Stomach (tissue), 9 donors: Measurements from ENCODE around the gene SLC22A13. TPM values are rescaled to one million over a fixed set of nuclear protein-coding genes. Genes with fewer than 3 reads are reported as not detected.
"Not testable (repeated sequence)": the region's sequence is repeated elsewhere in the genome, so short reads cannot be mapped to it uniquely, and the experiment has no call there.

Experiments used
- DNase-seq, 2 donors: peaks; one replicate each; pipeline versions ENCODE4 v3.0.0 to v3.0.0-alpha.2; 2013 to 2019
- H3K27ac ChIP-seq, 5 donors: fragments of 200-600 bp in 4 of 5; sonication (generic) in 4 of 5; one replicate each; pipeline ENCODE4 v1.5.1; 2013 to 2019; ENCODE audit warnings: mild to moderate bottlenecking in 1 of 5, moderate library complexity in 1 of 5
- H3K27me3 ChIP-seq, 3 donors: fragments of 200-600 bp; sonication (generic); one replicate each; pipeline ENCODE4 v1.5.1; 2017 to 2019; ENCODE audit warnings: mixed run types in 1 of 3
- H3K36me3 ChIP-seq, 4 donors: fragments of 200-600 bp; sonication (generic); 1 replicate in 3 of 4; 2 replicates in 1 of 4; pipeline ENCODE4 v1.5.1; 2016 to 2019
- H3K4me1 ChIP-seq, 4 donors: fragments of 200-600 bp; sonication (generic); one replicate each; pipeline ENCODE4 v1.5.1; 2016 to 2019
- H3K4me3 ChIP-seq, 4 donors: fragments of 200-600 bp; sonication (generic) in 3 of 4; one replicate each; pipeline ENCODE4 v1.5.1; 2016 to 2019; ENCODE audit warnings: mild to moderate bottlenecking in 1 of 4
- H3K9me3 ChIP-seq, 4 donors: fragments of 200-600 bp; sonication (generic); one replicate each; pipeline ENCODE4 v1.5.1; 2016 to 2019
- EP300 ChIP-seq: sonication (generic); formaldehyde crosslinking; IDR thresholded peaks from one replicate; pipeline ENCODE4 v1.6.1; 2017; ENCODE audit warnings: antibody characterized with exemption
- POLR2A ChIP-seq, 4 donors: fragments of 450-650 bp; IDR thresholded peaks; one replicate each; pipeline ENCODE4 v1.6.1; 2016; ENCODE audit warnings: antibody characterized with exemption in 4 of 4, control low read depth in 2 of 4, mild to moderate bottlenecking in 1 of 4, moderate library complexity in 1 of 4
- POLR2AphosphoS5 ChIP-seq, 3 donors: sonication (generic); formaldehyde crosslinking; IDR thresholded peaks; one replicate each; pipeline ENCODE4 v1.6.1; 2016; ENCODE audit warnings: antibody characterized with exemption in 3 of 3
- WGBS, 5 donors: extraction: QIAGEN DNeasy Blood & Tissue Kit in 3 of 5; methylation state at CpG; one replicate each; pipeline versions ENCODE4 v1.1.5 to v1.1.7; 2013 to 2018; 5-methylcytosine and 5-hydroxymethylcytosine counted together
- intact Hi-C: fragments of 100-400 bp; cut with DNase I; formaldehyde crosslinking; loops from one replicate; pipeline ENCODE4 v1.15.1; 2023; ENCODE audit warnings: low total_unique reads
- polyA plus RNA-seq, 3 donors: library from polyadenylated mRNA; stranded (reverse); fragments of 200-250 nt; gene quantifications; one replicate each; pipeline ENCODE4 v1.2.3, GENCODE V29; 2013
- small RNA-seq, 4 donors: library from RNA; depleted of rRNA; stranded (forward); fragments of <200 nt; gene quantifications; one replicate each; pipeline ENCODE3, GENCODE V24; 2016
- total RNA-seq, 5 donors: library from RNA; depleted of rRNA; stranded (reverse); fragments of >200 nt; gene quantifications; one replicate each; pipeline versions ENCODE4 v1.1.0 to v1.2.3, GENCODE V29; 2014 to 2016
- TF ChIP-seq, protein P1 (sequence below), 7 experiments: fragments of 450-650 bp in 4 of 7; fragments of 200-600 bp in 3 of 7; sonication (generic) in 3 of 7; IDR thresholded peaks; one replicate each; pipeline ENCODE4 v1.5.1; 2016 to 2019; ENCODE audit warnings: antibody characterized with exemption in 7 of 7, control low read depth in 2 of 7, mild to moderate bottlenecking in 1 of 7
- donor health status: healthy with polysubstance abuse.
- donor health status: Bipolar disorder and iron deficiency.
- donor health status: healthy.

SLC22A13 gene
- total and polyA plus RNA-seq, 8 donors, result 0.05 to 0.73 (median 0.29) TPM; not detected in 5

DNA sequence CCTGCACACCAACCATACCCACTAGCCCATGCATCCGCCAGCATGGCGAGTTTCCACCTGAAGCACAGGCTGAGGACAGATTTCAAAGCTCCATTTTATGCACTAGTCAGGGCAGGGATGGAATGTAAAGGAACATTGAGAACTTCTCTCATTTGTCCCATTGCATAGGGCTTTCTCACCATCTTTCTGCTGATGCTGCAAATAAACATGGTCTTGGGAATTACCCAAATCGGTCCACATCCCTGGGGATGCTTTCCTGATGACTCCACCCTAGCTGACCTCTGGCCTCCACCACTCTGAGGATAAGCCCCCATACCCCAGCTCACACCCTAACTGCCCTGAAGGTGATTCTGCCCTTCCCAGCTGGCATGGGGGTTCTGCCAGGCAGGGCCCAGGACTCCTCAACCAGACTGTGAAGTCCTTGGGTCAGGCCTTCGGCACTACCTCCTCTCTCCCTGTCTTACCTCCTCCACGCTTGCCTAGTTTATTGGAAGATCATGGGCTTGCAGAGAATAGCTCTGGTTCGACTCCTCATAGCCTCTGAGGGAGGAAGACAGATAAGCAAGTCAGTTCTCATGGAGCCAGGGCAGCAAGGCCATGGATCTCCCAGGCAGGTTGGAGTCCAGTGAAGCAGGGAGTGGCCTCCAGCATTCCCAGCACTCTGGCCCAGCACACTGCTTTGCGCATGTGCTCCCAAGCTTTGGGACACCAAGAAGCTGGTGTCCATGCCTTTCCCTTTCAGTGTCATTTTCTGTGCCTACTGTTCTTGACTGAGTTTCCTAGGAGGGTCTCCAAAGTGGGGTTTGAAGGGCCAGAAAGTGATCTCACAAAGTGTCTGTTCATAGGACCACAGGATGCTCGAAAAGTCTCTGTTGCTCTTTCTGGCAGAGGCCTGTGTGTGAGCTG is 53.4 kb downstream of the SLC22A13 start:
- intact Hi-C loops, result no loop called here

DNA sequence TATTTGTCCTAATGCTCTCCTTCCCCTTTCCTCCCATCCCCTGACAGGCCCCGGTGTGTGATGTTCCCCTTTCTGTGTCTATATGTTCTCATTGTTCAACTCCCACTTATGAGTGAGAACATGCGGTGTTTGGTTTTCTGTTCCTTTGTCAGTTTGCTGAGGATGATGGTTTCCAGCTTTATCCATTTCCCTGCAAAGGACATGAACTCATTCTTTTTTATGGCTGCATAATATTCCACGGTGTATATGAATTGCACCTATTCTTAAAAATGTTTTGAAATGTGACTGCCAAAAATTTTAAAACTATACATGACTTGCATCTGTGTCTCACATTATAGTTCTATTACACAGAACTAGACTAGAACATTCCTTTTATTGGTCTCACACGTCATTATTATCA is 55.0 kb downstream of the SLC22A13 start:
- H3K27me3 ChIP-seq, DNase-seq, H3K36me3 ChIP-seq, H3K27ac ChIP-seq, H3K4me1 ChIP-seq, H3K9me3 ChIP-seq, H3K4me3 ChIP-seq, intact Hi-C loops: not testable (repeated sequence)
- WGBS, 5 donors, result 88 to 96% (median 94%) methylated on average over 4 of the region's 4 CpGs

More for the DNA sequence above, 53.4 kb downstream of the SLC22A13 start:
- Histone ChIP-seq H3K4me1 (no peaks in the 10 kb centered on the region), H3K4me3 (no peak overlapping the region), H3K36me3 (no peaks in the 10 kb centered on the region), H3K27ac (no peak overlapping the region), H3K9me3 (no peaks in the 10 kb centered on the region), H3K27me3 (no peaks in the 10 kb centered on the region)
- TF ChIP-seq, protein P1, sequence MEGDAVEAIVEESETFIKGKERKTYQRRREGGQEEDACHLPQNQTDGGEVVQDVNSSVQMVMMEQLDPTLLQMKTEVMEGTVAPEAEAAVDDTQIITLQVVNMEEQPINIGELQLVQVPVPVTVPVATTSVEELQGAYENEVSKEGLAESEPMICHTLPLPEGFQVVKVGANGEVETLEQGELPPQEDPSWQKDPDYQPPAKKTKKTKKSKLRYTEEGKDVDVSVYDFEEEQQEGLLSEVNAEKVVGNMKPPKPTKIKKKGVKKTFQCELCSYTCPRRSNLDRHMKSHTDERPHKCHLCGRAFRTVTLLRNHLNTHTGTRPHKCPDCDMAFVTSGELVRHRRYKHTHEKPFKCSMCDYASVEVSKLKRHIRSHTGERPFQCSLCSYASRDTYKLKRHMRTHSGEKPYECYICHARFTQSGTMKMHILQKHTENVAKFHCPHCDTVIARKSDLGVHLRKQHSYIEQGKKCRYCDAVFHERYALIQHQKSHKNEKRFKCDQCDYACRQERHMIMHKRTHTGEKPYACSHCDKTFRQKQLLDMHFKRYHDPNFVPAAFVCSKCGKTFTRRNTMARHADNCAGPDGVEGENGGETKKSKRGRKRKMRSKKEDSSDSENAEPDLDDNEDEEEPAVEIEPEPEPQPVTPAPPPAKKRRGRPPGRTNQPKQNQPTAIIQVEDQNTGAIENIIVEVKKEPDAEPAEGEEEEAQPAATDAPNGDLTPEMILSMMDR (IDR thresholded peaks at IDR 0.05), result no peak
- TF ChIP-seq POLR2AphosphoS5 (IDR thresholded peaks at IDR 0.05) (no peak), EP300 (no peak), POLR2A (IDR thresholded peaks at IDR 0.05) (no peak)
- no peak for DNase-seq
- WGBS, 5 donors, result 89 to 94% (median 90%) methylated on average over 8 of the region's 8 CpGs

DNA sequence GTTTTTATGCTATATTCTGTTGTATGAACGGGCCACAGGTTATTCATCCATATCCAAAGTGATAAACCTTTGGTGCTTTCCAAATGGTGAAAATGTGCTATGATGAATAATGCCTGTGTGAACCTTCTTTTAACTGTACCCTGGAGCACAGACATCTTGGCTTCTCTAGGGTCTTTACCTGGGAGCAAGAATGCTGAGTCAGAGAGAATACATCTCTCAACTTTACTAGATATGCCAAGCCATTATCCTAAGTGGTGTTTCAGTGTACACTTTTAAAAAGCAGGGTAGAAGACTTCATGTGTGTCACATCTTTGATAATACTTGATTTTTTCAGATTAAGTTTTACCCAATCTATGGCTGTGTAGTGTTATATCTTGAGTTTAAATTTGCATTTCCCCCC is 57.4 kb downstream of the SLC22A13 start:
- no peaks in the 10 kb centered on the region for H3K36me3 ChIP-seq
- peaks cover 0 to 9% (median 3%) of the 10 kb centered on the region in 4 donors for H3K9me3 ChIP-seq
- WGBS, 5 donors, result 89 to 95% (median 92%) methylated on average over 1 of the region's 1 CpG
- no peak overlapping the region for H3K27ac ChIP-seq
- H3K4me1 ChIP-seq, result no peaks in the 10 kb centered on the region
- intact Hi-C loops, result no loop called here
- peaks cover 0 to 4% (median 0%) of the 10 kb centered on the region in 3 donors for H3K27me3 ChIP-seq
- no peak for TF ChIP-seq POLR2AphosphoS5 (IDR thresholded peaks at IDR 0.05)
- no peak overlapping the region for H3K4me3 ChIP-seq
- no peak for DNase-seq

DNA sequence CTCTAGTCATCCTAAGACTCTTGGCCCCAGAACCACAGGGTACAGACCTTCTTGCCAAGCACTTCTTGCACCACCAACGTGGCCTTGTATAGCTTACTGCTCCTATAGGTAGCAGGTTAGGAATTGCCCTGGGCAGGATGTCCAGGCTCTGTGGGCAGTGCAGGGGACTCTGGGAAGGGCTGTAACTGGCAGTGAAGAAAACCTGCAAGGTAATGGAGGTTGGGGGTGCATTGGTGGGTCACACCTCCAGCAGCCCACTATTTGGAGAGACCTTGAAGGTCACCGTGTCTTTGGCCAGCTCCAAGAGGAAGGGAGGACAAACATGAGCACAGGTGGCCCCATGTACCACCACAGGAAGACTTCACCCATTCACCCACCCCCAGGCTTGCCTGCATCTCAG is 59.6 kb downstream of the SLC22A13 start:
- TF ChIP-seq EP300, result no peak
- no peak for TF ChIP-seq POLR2AphosphoS5 (IDR thresholded peaks at IDR 0.05)
- TF ChIP-seq, protein P1 (IDR thresholded peaks at IDR 0.05), result no peak
- TF ChIP-seq POLR2A (IDR thresholded peaks at IDR 0.05), result no peak
- Histone ChIP-seq H3K4me1 (no peaks in the 10 kb centered on the region), H3K36me3 (no peaks in the 10 kb centered on the region), H3K27me3 (peaks cover 0 to 4% (median 0%) of the 10 kb centered on the region in 3 donors), H3K9me3 (peaks cover 0 to 9% (median 3%) of the 10 kb centered on the region in 4 donors), H3K4me3 (no peak overlapping the region), H3K27ac (no peak overlapping the region)
- 73 to 85% (median 78%) methylated on average over 1 to 2 of the region's 2 CpGs for WGBS, 5 donors
- DNase-seq, result no peak
- intact Hi-C loops, result no loop called here

DNA sequence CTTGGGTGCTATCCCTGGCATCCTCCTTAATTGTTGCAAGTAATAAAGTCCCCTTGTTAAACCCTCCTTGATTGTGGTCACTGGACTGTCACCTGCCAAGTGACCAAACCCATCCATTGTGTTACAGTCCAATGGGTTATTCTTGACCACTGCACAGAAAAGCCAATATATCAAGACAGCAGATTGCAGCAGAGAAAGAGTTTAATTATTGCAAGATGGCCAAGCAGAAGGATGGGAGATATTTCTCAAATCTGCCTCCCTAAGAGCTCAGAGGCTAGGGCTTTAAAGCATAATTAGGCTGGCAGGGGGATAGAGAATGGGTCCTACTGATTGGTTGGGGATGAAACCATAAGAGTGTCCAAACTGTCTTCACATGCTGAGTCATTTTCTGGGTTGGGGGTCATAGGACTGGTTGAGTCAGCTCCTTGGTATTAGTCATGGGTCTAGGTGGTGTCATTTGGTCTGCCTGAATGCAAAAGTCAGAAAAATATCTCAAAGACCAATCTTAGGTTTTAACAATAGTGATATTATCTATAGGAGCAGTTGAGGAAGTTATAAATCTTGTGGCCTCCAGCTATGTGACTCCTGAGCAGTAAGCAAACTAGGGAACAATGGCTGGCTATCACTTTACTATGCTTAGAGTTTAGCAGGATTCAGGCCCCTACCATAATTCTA is 61.9 kb downstream of the SLC22A13 start:
- Histone ChIP-seq H3K4me1 (no peaks in the 10 kb centered on the region), H3K4me3 (no peak overlapping the region), H3K9me3 (peaks cover 0 to 9% (median 3%) of the 10 kb centered on the region in 4 donors), H3K27me3 (peaks cover 0 to 4% (median 0%) of the 10 kb centered on the region in 3 donors), H3K36me3 (no peaks in the 10 kb centered on the region), H3K27ac (no peak overlapping the region)
- no peak for DNase-seq
- intact Hi-C loops, result no loop called here
- no peak for TF ChIP-seq EP300
- TF ChIP-seq POLR2AphosphoS5 (IDR thresholded peaks at IDR 0.05), result no peak
- TF ChIP-seq, protein P1 (IDR thresholded peaks at IDR 0.05), result no peak
- TF ChIP-seq POLR2A (IDR thresholded peaks at IDR 0.05), result no peak

Small RNAs within 50 kb of the gene (small RNA-seq; reads per million reads assigned to genes)
- gene RNU6-235P, result 0 reads per million in 4 donors

Other genes starting within 250 kb of the SLC22A13 start
- 10 to 100 TPM in 4 of 5 donors, 1 to 10 TPM in 1; 8.2 to 73.9 (median 15.6) TPM for gene PLCD1, start 236.2 kb upstream of the SLC22A13 start, total RNA-seq
- 10 to 100 TPM in 2 of 3 donors, 1 to 10 TPM in 1; 9.8 to 27.1 (median 11.3) TPM for gene PLCD1, start 236.2 kb upstream of the SLC22A13 start, polyA plus RNA-seq
- gene DLEC1, start 226.6 kb upstream of the SLC22A13 start, total RNA-seq, result 1 to 10 TPM in 2 of 5 donors, not detected in 3; 1.3 to 1.5 TPM
- under 1 TPM; 0.12 to 0.31 (median 0.20) TPM for gene DLEC1, start 226.6 kb upstream of the SLC22A13 start, polyA plus RNA-seq
- 100 to 1,000 TPM in 2 of 5 donors, 10 to 100 TPM in 3; 44.2 to 249 (median 80.4) TPM for gene ACAA1, start 128.7 kb upstream of the SLC22A13 start, total RNA-seq
- 10 to 100 TPM; 60.9 to 79.1 (median 72.2) TPM for gene ACAA1, start 128.7 kb upstream of the SLC22A13 start, polyA plus RNA-seq
- 10 to 100 TPM in 4 of 5 donors, 1 to 10 TPM in 1; 9.0 to 67.8 (median 37.5) TPM for gene MYD88, start 127.2 kb upstream of the SLC22A13 start, total RNA-seq
- gene MYD88, start 127.2 kb upstream of the SLC22A13 start, polyA plus RNA-seq, result 10 to 100 TPM; 23.0 to 42.5 (median 26.3) TPM
- 10 to 100 TPM in 4 of 5 donors, 1 to 10 TPM in 1; 7.0 to 49.9 (median 27.5) TPM for gene OXSR1, start 100.3 kb upstream of the SLC22A13 start, total RNA-seq
- 10 to 100 TPM in 2 of 3 donors, 1 to 10 TPM in 1; 9.9 to 14.5 (median 11.2) TPM for gene OXSR1, start 100.3 kb upstream of the SLC22A13 start, polyA plus RNA-seq
- gene SLC22A14, start 16.5 kb downstream of the SLC22A13 start, total RNA-seq, result not detected
- under 1 TPM in 2 of 3 donors, not detected in 1; 0.08 to 0.31 TPM for gene SLC22A14, start 16.5 kb downstream of the SLC22A13 start, polyA plus RNA-seq
- gene XYLB, start 81.0 kb downstream of the SLC22A13 start, total RNA-seq, result 10 to 100 TPM in 2 of 5 donors, 1 to 10 TPM in 3; 2.3 to 41.6 (median 8.3) TPM
- 1 to 10 TPM; 1.1 to 1.7 (median 1.4) TPM for gene XYLB, start 81.0 kb downstream of the SLC22A13 start, polyA plus RNA-seq
- 10 to 100 TPM in 1 of 5 donors, 1 to 10 TPM in 4; 1.2 to 11.0 (median 5.4) TPM for gene ACVR2B, start 188.1 kb downstream of the SLC22A13 start, total RNA-seq
- gene ACVR2B, start 188.1 kb downstream of the SLC22A13 start, polyA plus RNA-seq, result under 1 TPM; 0.61 to 0.81 (median 0.73) TPM
- 100 to 1,000 TPM in 1 of 5 donors, 10 to 100 TPM in 2, 1 to 10 TPM in 1, not detected in 1; 4.3 to 202 (median 35.8) TPM for gene EXOG, start 230.5 kb downstream of the SLC22A13 start, total RNA-seq
- gene EXOG, start 230.5 kb downstream of the SLC22A13 start, polyA plus RNA-seq, result 1 to 10 TPM; 2.4 to 2.6 (median 2.4) TPM